Measurements from ENCODE around the gene DMRTB1. TPM values are rescaled to one million over a fixed set of nuclear protein-coding genes. Genes with fewer than 3 reads are reported as not detected.

DMRTB1 gene
- total and polyA plus RNA-seq, 2 of the 8 experiments (the other 6 are each of a cell fraction or from before 2014, with no cell fraction given), result 0.06 to 0.35 TPM

DNA sequence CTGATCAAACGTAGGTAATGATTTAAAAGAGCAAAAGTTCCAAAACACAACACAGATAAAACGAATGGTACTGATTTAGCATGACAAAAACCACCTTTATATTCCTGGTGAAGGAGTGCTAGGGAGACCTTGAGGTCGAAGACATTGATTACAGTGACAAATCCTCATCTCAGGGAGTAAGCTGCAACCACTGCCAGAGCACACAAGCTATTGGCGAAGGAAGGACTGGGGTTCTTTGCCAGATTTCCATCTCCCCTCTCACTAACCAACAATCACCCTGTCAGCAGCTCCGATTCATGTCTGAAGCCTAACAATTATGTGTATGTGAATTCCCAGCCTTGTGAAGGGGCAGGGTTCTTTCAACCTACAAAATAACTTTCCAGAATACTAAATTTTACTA, 40.2 kb upstream of the DMRTB1 start:
- no peak overlapping the region for H3K56ac ChIP-seq (replicated peaks; ENCODE audit: insufficient read length, low read depth, low read length)
- no peak overlapping the region; a peak in 1 of 4 replicates for H3K4me2 ChIP-seq (ENCODE audit: insufficient read depth in 1 of 2, low read depth in 2 of 2, low read length in 2 of 2)
- H3K4me1 ChIP-seq (replicated peaks in 1 of 4; ENCODE audit: control insufficient read depth in 3 of 4, insufficient read depth in 4 of 4, low read length in 3 of 4), result peaks cover 4 to 18% (median 11%) of the 10 kb centered on the region in 4 experiments; a peak in 5 of 7 replicates
- no peak overlapping the region for H4K8ac ChIP-seq (ENCODE audit: extremely low read depth, insufficient read depth, low read length)
- no peak overlapping the region for H4K91ac ChIP-seq (replicated peaks; ENCODE audit: insufficient read length, low read length)
- H2AK5ac ChIP-seq (ENCODE audit: low read depth, low read length), result no peak overlapping the region
- peaks cover 0 to 2% (median 0%) of the 10 kb centered on the region in 4 experiments; a peak in 2 of 8 replicates for H3K36me3 ChIP-seq (ENCODE audit: control insufficient read depth in 2 of 4, insufficient read depth in 4 of 4, low read length in 3 of 4)
- CTCF ChIA-PET (ENCODE audit: partially characterized antibody), result interaction anchor here (0.6 kb wide), 1 partner anchor 51 kb away, joined by 3 read pairs; no protein-coding TSS in a partner anchor
- H3K27me3 ChIP-seq (replicated peaks in 1 of 4; ENCODE audit: control insufficient read depth in 3 of 4, extremely low read depth in 1 of 4, insufficient read depth in 3 of 4, low read length in 3 of 4), result no peaks in the 10 kb centered on the region
- H3K79me2 ChIP-seq (ENCODE audit: control insufficient read depth in 1 of 2, insufficient read depth in 2 of 2, low read length in 2 of 2), result no peaks in the 10 kb centered on the region
- no peak overlapping the region for H3K9ac ChIP-seq (replicated peaks in 1 of 4; ENCODE audit: extremely low read depth in 1 of 4, low read depth in 3 of 4, low read length in 3 of 4)
- no peak for TF ChIP-seq SUZ12 (IDR thresholded peaks at IDR 0.05; ENCODE audit: low read length)
- no peak for TF ChIP-seq KDM5A (IDR thresholded peaks at IDR 0.05; ENCODE audit: low read length)
- 0 out of 2 replicates have a peak, but pooled peaks have one; percentile 9 for TF ChIP-seq POU5F1 (IDR thresholded peaks at IDR 0.05; ENCODE audit: low read depth, low read length)
- no peak overlapping the region for H3K18ac ChIP-seq (ENCODE audit: extremely low read depth, low read length)
- 60% methylated on average over 5 of the region's 5 CpGs; no CpG with 5 or more reads in 1 of the 2 experiments for WGBS, 2 experiments (ENCODE audit: extremely low coverage in 1 of 2, insufficient coverage in 1 of 2, insufficient read length in 1 of 2, insufficient replicate concordance in 2 of 2, low coverage in 1 of 2, low lambda C conversion rate in 2 of 2, missing lambda C conversion rate in 1 of 2)
- POLR2A ChIA-PET (ENCODE audit: partially characterized antibody), result interaction anchor here (0.9 to 1.0 kb wide), 2 partner anchors 10 to 11 kb away, joined by 3 to 4 read pairs; no protein-coding TSS in a partner anchor
- H2BK120ac ChIP-seq (replicated peaks; ENCODE audit: low read depth, low read length), result no peak overlapping the region
- H3K79me1 ChIP-seq (ENCODE audit: low read depth, low read length), result no peaks in the 10 kb centered on the region
- no peaks in the 10 kb centered on the region for H3K23me2 ChIP-seq (ENCODE audit: low read depth, low read length)
- H3K23ac ChIP-seq (ENCODE audit: insufficient read length), result no peak overlapping the region
- H3K27ac ChIP-seq (ENCODE audit: low read depth, low read length), result no peak overlapping the region
- no peak overlapping the region for H2BK15ac ChIP-seq (ENCODE audit: low read length)
- peaks cover 8 to 15% of the 10 kb centered on the region in 2 experiments; a peak in 3 of 4 replicates for H3K9me3 ChIP-seq (ENCODE audit: insufficient read depth in 2 of 2, low read depth in 1 of 2, low read length in 1 of 2)
- no peak overlapping the region for H4K5ac ChIP-seq (ENCODE audit: insufficient read length, low read depth, low read length)
- no peak overlapping the region for H3K14ac ChIP-seq (ENCODE audit: insufficient read length)
- FAIRE-seq, result peak; percentile 66
- no peak overlapping the region; the same call in 1 of the 2 replicates for H2BK5ac ChIP-seq (ENCODE audit: low read depth, low read length)
- no peak overlapping the region for H2BK20ac ChIP-seq (ENCODE audit: low read length)
- no peak overlapping the region; the same call in 1 of the 2 replicates for H2BK12ac ChIP-seq (ENCODE audit: low read depth, low read length)
- no peak for DNase-seq (ENCODE audit: low read depth in 1 of 2, low spot score in 2 of 2)
- H2AFZ ChIP-seq (ENCODE audit: low read length), result no peak overlapping the region
- no peak overlapping the region for H3K4me3 ChIP-seq (ENCODE audit: extremely low read depth in 1 of 4, insufficient read depth in 2 of 4, low read depth in 3 of 4, low read length in 4 of 4)
- no peak overlapping the region for H3K4ac ChIP-seq (replicated peaks; ENCODE audit: insufficient read length, low read depth, low read length)
- no peaks in the 10 kb centered on the region for H4K20me1 ChIP-seq (replicated peaks in 1 of 2; ENCODE audit: control insufficient read depth in 1 of 2, insufficient read depth in 2 of 2, low read length in 2 of 2)
